Measurements from ENCODE around the gene PDLIM7. TPM values are rescaled to one million over a fixed set of nuclear protein-coding genes. Genes with fewer than 3 reads are reported as not detected.

Gene PDLIM7
- total and polyA plus RNA-seq, 2 donors: 10.8 to 61.9 TPM

DNA sequence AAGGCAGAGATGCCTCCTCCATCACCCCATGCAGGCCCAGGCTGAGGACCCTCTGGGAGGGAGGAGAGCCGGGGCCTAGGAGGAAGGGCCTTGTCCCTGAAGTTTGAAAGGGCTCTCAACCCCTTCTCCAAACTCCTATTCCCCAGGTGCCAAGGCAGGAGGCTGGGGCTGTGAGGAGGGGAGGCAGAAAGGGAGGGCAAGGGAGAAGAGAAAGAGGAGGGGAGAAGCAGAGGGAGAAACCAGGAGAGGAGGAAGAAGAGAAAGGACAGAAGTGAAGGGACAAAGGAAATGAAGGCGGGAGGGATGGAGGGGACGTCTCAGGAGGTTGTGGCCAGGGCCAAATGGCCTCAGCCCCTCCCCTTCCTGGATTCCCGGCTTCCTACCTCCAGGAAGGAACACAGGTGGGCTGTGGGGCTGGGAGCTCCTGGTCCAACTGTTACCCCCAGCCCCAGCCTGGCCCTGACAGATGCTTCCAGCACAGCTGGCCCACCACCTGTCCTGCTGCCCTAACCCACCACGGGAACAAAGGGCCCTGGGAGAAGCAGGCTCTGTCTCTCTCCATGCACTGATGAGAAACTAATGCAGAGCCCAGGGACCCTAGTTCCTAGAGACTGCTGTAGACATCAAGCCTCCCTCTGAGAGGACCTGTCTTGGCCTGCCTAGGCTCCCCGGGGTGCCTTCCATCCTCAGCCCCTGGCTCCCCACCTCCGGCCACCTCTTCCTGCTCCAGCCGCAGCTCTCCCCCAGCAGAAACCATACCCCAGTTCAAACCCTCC is 27.5 kb downstream of the PDLIM7 start:
- H3K27me3 ChIP-seq (ENCODE audit: control insufficient read depth in 2 of 2, insufficient read depth in 1 of 2, low read length in 1 of 2): peaks cover 0 to 8% of the 10 kb centered on the region in 2 donors
- H3K4me1 ChIP-seq (ENCODE audit: control insufficient read depth in 2 of 2, insufficient read depth in 2 of 2, low read length in 2 of 2): peaks cover 20 to 43% of the 10 kb centered on the region in 2 donors
- H3K36me3 ChIP-seq (ENCODE audit: control insufficient read depth in 2 of 2, insufficient read depth in 2 of 2, low read length in 1 of 2): peaks cover 38 to 42% of the 10 kb centered on the region in 2 donors
- peaks cover 0 to 3% of the 10 kb centered on the region in 2 donors for H3K9me3 ChIP-seq (ENCODE audit: control insufficient read depth in 2 of 2, insufficient read depth in 1 of 2, low read length in 1 of 2)
- no peak for DNase-seq (ENCODE audit: low read depth in 6 of 9, low spot score in 9 of 9)
- H3K27ac ChIP-seq (ENCODE audit: low read depth in 1 of 2, low read length in 1 of 2): no peak overlapping the region
- no peak overlapping the region for H3K4me3 ChIP-seq (ENCODE audit: low read length in 2 of 2)
- WGBS: 90% methylated on average over 8 of the region's 8 CpGs

- peaks cover 17 to 34% of the 10 kb centered on the region in 2 donors for H3K4me1 ChIP-seq (ENCODE audit: control insufficient read depth in 2 of 2, insufficient read depth in 2 of 2, low read length in 2 of 2)
Measured at GRCh38 chr5:177468685-177469628, 28.4 kb downstream of the PDLIM7 start.

GRCh38 chr5:177468329-177468684 is 29.1 kb downstream of the PDLIM7 start:
- peaks cover 17 to 31% of the 10 kb centered on the region in 2 donors for H3K4me1 ChIP-seq (ENCODE audit: control insufficient read depth in 2 of 2, insufficient read depth in 2 of 2, low read length in 2 of 2)
- no peaks in the 10 kb centered on the region for H3K27me3 ChIP-seq (ENCODE audit: control insufficient read depth in 2 of 2, insufficient read depth in 1 of 2, low read length in 1 of 2)
- peaks cover 41 to 45% of the 10 kb centered on the region in 2 donors for H3K36me3 ChIP-seq (ENCODE audit: control insufficient read depth in 2 of 2, insufficient read depth in 2 of 2, low read length in 1 of 2)
- DNase-seq (ENCODE audit: low read depth in 6 of 9, low spot score in 9 of 9): no peak
- H3K4me3 ChIP-seq (ENCODE audit: low read length in 2 of 2): no peak overlapping the region
- H3K9me3 ChIP-seq (ENCODE audit: control insufficient read depth in 2 of 2, insufficient read depth in 1 of 2, low read length in 1 of 2): peaks cover 0 to 3% of the 10 kb centered on the region in 2 donors
- H3K27ac ChIP-seq (ENCODE audit: low read depth in 1 of 2, low read length in 1 of 2): no peak overlapping the region
- WGBS: 99% methylated on average over 2 of the region's 2 CpGs

More at GRCh38 chr5:177468685-177469628, 28.4 kb downstream of the PDLIM7 start:
- Histone ChIP-seq H3K9me3 (ENCODE audit: control insufficient read depth in 2 of 2, insufficient read depth in 1 of 2, low read length in 1 of 2) (peaks cover 0 to 3% of the 10 kb centered on the region in 2 donors), H3K27me3 (ENCODE audit: control insufficient read depth in 2 of 2, insufficient read depth in 1 of 2, low read length in 1 of 2) (peaks cover 0 to 1% of the 10 kb centered on the region in 2 donors), H3K36me3 (ENCODE audit: control insufficient read depth in 2 of 2, insufficient read depth in 2 of 2, low read length in 1 of 2) (peaks cover 39 to 42% of the 10 kb centered on the region in 2 donors), H3K4me3 (ENCODE audit: low read length in 2 of 2) (no peak overlapping the region), H3K27ac (ENCODE audit: low read depth in 1 of 2, low read length in 1 of 2) (no peak overlapping the region)
- DNase-seq (ENCODE audit: low read depth in 6 of 9, low spot score in 9 of 9): no peak
- 92% methylated on average over 25 of the region's 25 CpGs for WGBS

GRCh38 chr5:177467436-177467835 is 30.0 kb downstream of the PDLIM7 start:
- 96% methylated on average over 31 of the region's 31 CpGs for WGBS
- Histone ChIP-seq H3K4me1 (ENCODE audit: control insufficient read depth in 2 of 2, insufficient read depth in 2 of 2, low read length in 2 of 2) (peaks cover 16 to 33% of the 10 kb centered on the region in 2 donors), H3K4me3 (ENCODE audit: low read length in 2 of 2) (no peak overlapping the region), H3K27ac (ENCODE audit: low read depth in 1 of 2, low read length in 1 of 2) (no peak overlapping the region), H3K36me3 (ENCODE audit: control insufficient read depth in 2 of 2, insufficient read depth in 2 of 2, low read length in 1 of 2) (peaks cover 44 to 45% of the 10 kb centered on the region in 2 donors), H3K27me3 (ENCODE audit: control insufficient read depth in 2 of 2, insufficient read depth in 1 of 2, low read length in 1 of 2) (no peaks in the 10 kb centered on the region), H3K9me3 (ENCODE audit: control insufficient read depth in 2 of 2, insufficient read depth in 1 of 2, low read length in 1 of 2) (peaks cover 0 to 3% of the 10 kb centered on the region in 2 donors)
- no peak for DNase-seq (ENCODE audit: low read depth in 6 of 9, low spot score in 9 of 9)

- Histone ChIP-seq H3K27ac (ENCODE audit: low read depth in 1 of 2, low read length in 1 of 2) (no peak overlapping the region), H3K4me3 (ENCODE audit: low read length in 2 of 2) (no peak overlapping the region), H3K36me3 (ENCODE audit: control insufficient read depth in 2 of 2, insufficient read depth in 2 of 2, low read length in 1 of 2) (peaks cover 45 to 47% of the 10 kb centered on the region in 2 donors), H3K9me3 (ENCODE audit: control insufficient read depth in 2 of 2, insufficient read depth in 1 of 2, low read length in 1 of 2) (peaks cover 0 to 1% of the 10 kb centered on the region in 2 donors), H3K4me1 (ENCODE audit: control insufficient read depth in 2 of 2, insufficient read depth in 2 of 2, low read length in 2 of 2) (peaks cover 14 to 33% of the 10 kb centered on the region in 2 donors), H3K27me3 (ENCODE audit: control insufficient read depth in 2 of 2, insufficient read depth in 1 of 2, low read length in 1 of 2) (no peaks in the 10 kb centered on the region)
- no peak for DNase-seq (ENCODE audit: low read depth in 6 of 9, low spot score in 9 of 9)
- WGBS: 98% methylated on average over 25 of the region's 25 CpGs
Measured at GRCh38 chr5:177466861-177467260, 30.5 kb downstream of the PDLIM7 start.

DNA sequence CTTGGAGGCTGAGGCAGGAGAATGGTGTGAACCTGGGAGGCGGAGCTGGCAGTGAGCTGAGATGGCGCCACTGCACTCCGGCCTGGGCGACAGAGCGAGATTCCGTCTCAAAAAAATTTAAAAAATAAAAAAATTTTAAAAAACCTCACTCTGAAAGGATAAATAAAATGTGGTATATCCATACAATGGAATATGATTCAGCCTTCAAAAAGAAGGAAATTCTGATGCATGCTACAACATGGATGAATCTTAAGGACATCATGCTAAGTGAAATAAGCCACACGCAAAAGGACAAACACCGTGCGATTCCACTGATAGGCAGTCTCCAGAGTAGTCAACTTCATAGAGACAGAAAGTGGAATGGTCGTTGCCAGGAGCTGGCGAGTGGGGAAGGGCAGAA is 32.4 kb downstream of the PDLIM7 start:
- H3K4me1 ChIP-seq (ENCODE audit: control insufficient read depth in 2 of 2, insufficient read depth in 2 of 2, low read length in 2 of 2): peaks cover 4 to 19% of the 10 kb centered on the region in 2 donors
- no peaks in the 10 kb centered on the region for H3K27me3 ChIP-seq (ENCODE audit: control insufficient read depth in 2 of 2, insufficient read depth in 1 of 2, low read length in 1 of 2)
- H3K27ac ChIP-seq (ENCODE audit: low read depth in 1 of 2, low read length in 1 of 2): no peak overlapping the region
- no peak for DNase-seq (ENCODE audit: low read depth in 6 of 9, low spot score in 9 of 9)
- no peak overlapping the region for H3K4me3 ChIP-seq (ENCODE audit: low read length in 2 of 2)
- H3K9me3 ChIP-seq (ENCODE audit: control insufficient read depth in 2 of 2, insufficient read depth in 1 of 2, low read length in 1 of 2): no peaks in the 10 kb centered on the region
- peaks cover 47 to 49% of the 10 kb centered on the region in 2 donors for H3K36me3 ChIP-seq (ENCODE audit: control insufficient read depth in 2 of 2, insufficient read depth in 2 of 2, low read length in 1 of 2)
- 93% methylated on average over 11 of the region's 11 CpGs for WGBS

DNA sequence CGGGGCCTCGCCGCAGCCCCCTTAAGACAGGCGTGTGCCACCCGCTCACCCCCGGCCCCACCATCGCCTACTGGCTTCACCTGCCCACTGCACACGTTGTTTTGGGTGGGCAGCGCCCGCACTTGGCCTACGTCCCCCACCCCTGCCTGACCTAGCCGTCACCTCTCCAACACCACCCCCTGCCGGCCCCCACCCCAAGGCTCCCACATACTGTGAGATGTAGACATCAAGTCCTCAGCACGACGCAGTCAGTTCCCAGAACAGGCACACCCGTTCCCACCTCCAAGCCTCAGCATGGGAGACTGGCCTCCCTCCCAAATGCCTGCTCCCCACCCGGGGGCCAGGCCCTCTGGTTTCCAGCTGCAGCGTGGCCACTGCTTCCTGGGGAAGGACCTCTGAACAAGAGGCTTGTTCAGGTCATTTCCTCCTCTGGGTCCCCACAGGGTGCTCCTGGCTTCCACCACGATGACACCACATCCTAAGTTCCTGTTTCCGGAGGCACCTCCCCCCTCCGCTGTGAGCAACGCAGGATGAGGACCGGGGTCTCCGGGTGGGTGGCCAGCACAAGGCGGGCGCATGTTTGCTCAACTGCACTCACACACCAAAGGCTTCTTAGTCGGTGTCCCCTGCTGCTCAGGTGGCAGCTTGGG is 35.3 kb downstream of the PDLIM7 start:
- Histone ChIP-seq H3K27ac (ENCODE audit: low read depth in 1 of 2, low read length in 1 of 2) (no peak overlapping the region), H3K9me3 (ENCODE audit: control insufficient read depth in 2 of 2, insufficient read depth in 1 of 2, low read length in 1 of 2) (no peaks in the 10 kb centered on the region), H3K4me3 (ENCODE audit: low read length in 2 of 2) (no peak overlapping the region), H3K36me3 (ENCODE audit: control insufficient read depth in 2 of 2, insufficient read depth in 2 of 2, low read length in 1 of 2) (peaks cover 54 to 62% of the 10 kb centered on the region in 2 donors), H3K4me1 (ENCODE audit: control insufficient read depth in 2 of 2, insufficient read depth in 2 of 2, low read length in 2 of 2) (peaks cover 4 to 14% of the 10 kb centered on the region in 2 donors), H3K27me3 (ENCODE audit: control insufficient read depth in 2 of 2, insufficient read depth in 1 of 2, low read length in 1 of 2) (no peaks in the 10 kb centered on the region)
- WGBS: 50% methylated on average over 27 of the region's 27 CpGs
- no peak for DNase-seq (ENCODE audit: low read depth in 6 of 9, low spot score in 9 of 9)

DNA sequence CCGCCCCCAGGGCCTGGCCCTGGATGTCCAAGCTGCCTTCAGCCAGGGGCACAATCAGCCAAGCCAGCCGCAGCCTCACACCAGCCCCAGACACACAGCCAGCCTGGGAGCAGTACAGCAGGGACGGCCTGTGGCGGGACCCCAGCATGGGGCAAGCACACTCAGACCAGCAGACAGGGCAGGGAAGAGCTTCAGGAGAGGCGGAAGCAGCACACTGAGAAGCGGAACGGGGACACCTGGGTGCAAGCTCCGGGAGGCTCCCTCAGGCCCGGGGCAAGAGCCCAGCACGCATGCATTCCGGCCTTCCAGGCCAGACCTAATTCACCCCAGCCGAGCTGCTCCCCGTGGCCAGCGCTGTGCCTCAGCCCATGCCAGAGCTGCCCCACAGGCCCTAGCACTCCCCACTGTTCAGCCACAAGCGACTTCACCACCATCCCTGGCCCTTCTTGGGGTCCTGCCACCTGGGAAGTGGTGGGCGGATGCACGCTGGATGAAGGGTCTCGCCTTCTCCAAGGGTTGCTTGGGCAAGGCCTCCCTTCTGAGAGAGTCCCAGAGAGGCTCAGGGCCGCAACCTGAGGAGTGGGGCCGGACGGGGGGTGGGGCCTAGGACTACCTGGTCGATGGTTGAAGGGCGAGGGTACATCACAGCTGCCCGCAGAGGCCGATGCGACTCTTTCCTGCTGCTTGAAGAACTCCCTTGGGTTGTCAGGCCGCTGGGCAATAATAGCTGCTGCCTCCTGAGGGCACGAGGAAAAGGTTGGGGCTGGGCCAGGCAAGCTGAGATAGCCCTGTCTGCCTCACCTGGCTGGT is 37.4 kb downstream of the PDLIM7 start:
- H3K4me1 ChIP-seq (ENCODE audit: control insufficient read depth in 2 of 2, insufficient read depth in 2 of 2, low read length in 2 of 2): peaks cover 4 to 30% of the 10 kb centered on the region in 2 donors

More for the DNA sequence above, 37.4 kb downstream of the PDLIM7 start:
- WGBS: 98% methylated on average over 28 of the region's 28 CpGs
- no peak overlapping the region for H3K27ac ChIP-seq (ENCODE audit: low read depth in 1 of 2, low read length in 1 of 2)
- DNase-seq (ENCODE audit: low read depth in 6 of 9, low spot score in 9 of 9): no peak
- no peaks in the 10 kb centered on the region for H3K27me3 ChIP-seq (ENCODE audit: control insufficient read depth in 2 of 2, insufficient read depth in 1 of 2, low read length in 1 of 2)
- no peaks in the 10 kb centered on the region for H3K9me3 ChIP-seq (ENCODE audit: control insufficient read depth in 2 of 2, insufficient read depth in 1 of 2, low read length in 1 of 2)
- H3K36me3 ChIP-seq (ENCODE audit: control insufficient read depth in 2 of 2, insufficient read depth in 2 of 2, low read length in 1 of 2): peaks cover 33 to 48% of the 10 kb centered on the region in 2 donors
- H3K4me3 ChIP-seq (ENCODE audit: low read length in 2 of 2): no peak overlapping the region

Data from thymus (tissue), 11 donors.